ENCODE data around the gene TMEM14A. TPM values are rescaled to one million over a fixed set of nuclear protein-coding genes. Genes with fewer than 3 reads are reported as not detected.

Gene TMEM14A
- total and polyA plus RNA-seq, 9 of the 15 experiments (the other 6 are each of a cell fraction or from before 2014, with no cell fraction given), result 3.5 to 43.3 (median 8.5) TPM

DNA sequence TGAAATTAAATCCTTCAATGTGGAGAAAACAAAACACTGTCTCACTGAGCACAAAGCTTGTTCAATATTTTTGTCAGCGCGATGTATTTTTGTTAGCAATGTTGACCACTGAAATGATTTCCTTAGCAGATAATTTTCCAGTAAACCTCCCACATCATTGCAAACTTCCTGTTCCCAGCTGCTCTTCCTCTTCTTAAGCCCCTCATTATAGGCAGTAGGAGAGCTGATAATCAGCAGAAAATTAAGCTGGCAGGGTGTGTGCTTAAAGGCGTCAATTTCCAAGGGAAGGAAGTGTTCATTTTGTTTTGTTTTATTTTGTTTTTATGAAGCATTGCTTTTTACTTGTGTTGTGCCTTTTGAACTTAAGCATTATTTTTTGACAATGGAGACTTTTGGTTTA, 29.1 kb upstream of the TMEM14A start:
- Histone ChIP-seq H3K79me2 (ENCODE audit: control insufficient read depth, insufficient read depth, low read length) (no peaks in the 10 kb centered on the region), H3K9me3 (replicated peaks; ENCODE audit: control insufficient read depth, insufficient read depth, low read depth, low read length) (no peaks in the 10 kb centered on the region), H2AFZ (ENCODE audit: low read depth, low read length) (peak overlapping the region; percentile 72), H3K4me1 (replicated peaks in 1 of 2; ENCODE audit: control insufficient read depth in 2 of 2, insufficient read depth in 2 of 2, low read length in 2 of 2) (peaks cover 9 to 35% of the 10 kb centered on the region in 2 experiments), H3K9me1 (ENCODE audit: control insufficient read depth, insufficient read depth, low read length) (no peaks in the 10 kb centered on the region), H3K27me3 (ENCODE audit: control insufficient read depth in 2 of 2, insufficient read depth in 2 of 2, low read length in 2 of 2) (no peaks in the 10 kb centered on the region), H3K9ac (ENCODE audit: insufficient read depth in 1 of 2, low read depth in 2 of 2, low read length in 2 of 2) (no peak overlapping the region), H3K36me3 (ENCODE audit: control insufficient read depth, insufficient read depth, low read length) (no peaks in the 10 kb centered on the region), H3K4me2 (ENCODE audit: insufficient read depth, low read length) (no peak overlapping the region), H3K27ac (ENCODE audit: extremely low read depth, low read depth, low read length) (no peak overlapping the region), H4K20me1 (replicated peaks; ENCODE audit: control insufficient read depth, insufficient read depth, low read length) (no peaks in the 10 kb centered on the region), H3K4me3 (no peak overlapping the region)
- no TSS peak for BruUV-seq (replicated peaks)
- in situ Hi-C loops (cut with MboI), result no loop called here
- DNase-seq (ENCODE audit: extremely low read depth in 1 of 4, low spot score in 3 of 4) (peak in 1 of 4 experiments; percentile 26), ATAC-seq (no peak; the same call in 2 of the 3 replicates), FAIRE-seq (peak; percentile 82)
- CTCF ChIA-PET (ENCODE audit: low intra/inter-chr PET ratio), result no interaction called here
- POLR2A ChIA-PET, result interaction anchor here (2.7 kb wide), 1 partner anchor 9 kb away, joined by 11 read pairs; no protein-coding TSS in a partner anchor
- WGBS (ENCODE audit: insufficient coverage, low coverage, missing lambda C conversion rate), result 4% methylated on average over 3 of the region's 3 CpGs
- intact Hi-C loops (cut with micrococcal nuclease), result loop anchor here (5.0 kb wide), 1 partner anchor 45 kb away; no protein-coding TSS in a partner anchor
- TF ChIP-seq PPARD (CRISPR knock-in tag; IDR thresholded peaks at IDR 0.05), result no peak
- no peak for TF ChIP-seq MTA3 (IDR thresholded peaks at IDR 0.05; ENCODE audit: borderline replicate concordance)
- no peak for TF ChIP-seq NR2F6 (CRISPR knock-in tag; IDR thresholded peaks at IDR 0.05)
- no peak for TF ChIP-seq ATF6 (CRISPR knock-in tag; IDR thresholded peaks at IDR 0.05)
- TF ChIP-seq TAF15 (IDR thresholded peaks at IDR 0.05; ENCODE audit: low read depth, low read length), result no peak
- no peak for TF ChIP-seq BCLAF1 (IDR thresholded peaks at IDR 0.05; ENCODE audit: borderline replicate concordance in 1 of 2, control insufficient read depth in 1 of 2, low read depth in 2 of 2, low read length in 1 of 2)
- peak in 1 of 2 experiments; percentile 15; a peak in 1 of 4 replicates for TF ChIP-seq TBL1XR1 (IDR thresholded peaks at IDR 0.05; ENCODE audit: low read length in 2 of 2)
- peak; percentile 47; the same call in 1 of the 2 replicates for TF ChIP-seq CTBP1 (IDR thresholded peaks at IDR 0.05; ENCODE audit: borderline replicate concordance)
- no peak for TF ChIP-seq ZNF717 (CRISPR knock-in tag; IDR thresholded peaks at IDR 0.05)
- TF ChIP-seq ZNF316 (IDR thresholded peaks at IDR 0.05), result no peak
- TF ChIP-seq TAF9B (IDR thresholded peaks at IDR 0.05; ENCODE audit: partially characterized antibody), result no peak
- TF ChIP-seq, protein P1, sequence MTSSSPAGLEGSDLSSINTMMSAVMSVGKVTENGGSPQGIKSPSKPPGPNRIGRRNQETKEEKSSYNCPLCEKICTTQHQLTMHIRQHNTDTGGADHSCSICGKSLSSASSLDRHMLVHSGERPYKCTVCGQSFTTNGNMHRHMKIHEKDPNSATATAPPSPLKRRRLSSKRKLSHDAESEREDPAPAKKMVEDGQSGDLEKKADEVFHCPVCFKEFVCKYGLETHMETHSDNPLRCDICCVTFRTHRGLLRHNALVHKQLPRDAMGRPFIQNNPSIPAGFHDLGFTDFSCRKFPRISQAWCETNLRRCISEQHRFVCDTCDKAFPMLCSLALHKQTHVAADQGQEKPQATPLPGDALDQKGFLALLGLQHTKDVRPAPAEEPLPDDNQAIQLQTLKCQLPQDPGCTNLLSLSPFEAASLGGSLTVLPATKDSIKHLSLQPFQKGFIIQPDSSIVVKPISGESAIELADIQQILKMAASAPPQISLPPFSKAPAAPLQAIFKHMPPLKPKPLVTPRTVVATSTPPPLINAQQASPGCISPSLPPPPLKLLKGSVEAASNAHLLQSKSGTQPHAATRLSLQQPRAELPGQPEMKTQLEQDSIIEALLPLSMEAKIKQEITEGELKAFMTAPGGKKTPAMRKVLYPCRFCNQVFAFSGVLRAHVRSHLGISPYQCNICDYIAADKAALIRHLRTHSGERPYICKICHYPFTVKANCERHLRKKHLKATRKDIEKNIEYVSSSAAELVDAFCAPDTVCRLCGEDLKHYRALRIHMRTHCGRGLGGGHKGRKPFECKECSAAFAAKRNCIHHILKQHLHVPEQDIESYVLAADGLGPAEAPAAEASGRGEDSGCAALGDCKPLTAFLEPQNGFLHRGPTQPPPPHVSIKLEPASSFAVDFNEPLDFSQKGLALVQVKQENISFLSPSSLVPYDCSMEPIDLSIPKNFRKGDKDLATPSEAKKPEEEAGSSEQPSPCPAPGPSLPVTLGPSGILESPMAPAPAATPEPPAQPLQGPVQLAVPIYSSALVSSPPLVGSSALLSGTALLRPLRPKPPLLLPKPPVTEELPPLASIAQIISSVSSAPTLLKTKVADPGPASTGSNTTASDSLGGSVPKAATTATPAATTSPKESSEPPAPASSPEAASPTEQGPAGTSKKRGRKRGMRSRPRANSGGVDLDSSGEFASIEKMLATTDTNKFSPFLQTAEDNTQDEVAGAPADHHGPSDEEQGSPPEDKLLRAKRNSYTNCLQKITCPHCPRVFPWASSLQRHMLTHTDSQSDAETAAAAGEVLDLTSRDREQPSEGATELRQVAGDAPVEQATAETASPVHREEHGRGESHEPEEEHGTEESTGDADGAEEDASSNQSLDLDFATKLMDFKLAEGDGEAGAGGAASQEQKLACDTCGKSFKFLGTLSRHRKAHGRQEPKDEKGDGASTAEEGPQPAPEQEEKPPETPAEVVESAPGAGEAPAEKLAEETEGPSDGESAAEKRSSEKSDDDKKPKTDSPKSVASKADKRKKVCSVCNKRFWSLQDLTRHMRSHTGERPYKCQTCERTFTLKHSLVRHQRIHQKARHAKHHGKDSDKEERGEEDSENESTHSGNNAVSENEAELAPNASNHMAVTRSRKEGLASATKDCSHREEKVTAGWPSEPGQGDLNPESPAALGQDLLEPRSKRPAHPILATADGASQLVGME (CRISPR knock-in tag; IDR thresholded peaks at IDR 0.05), result no peak

Data from K562 (cell line).